HG03469 (cell line): Measurements from ENCODE around the gene TENM3.

Experiments
- ATAC-seq: cut with Tn5 transposase; IDR thresholded peaks from one replicate; pipeline ENCODE4 v1.9.1; 2021; ENCODE audit warnings: mild to moderate bottlenecking, moderate library complexity, moderate number of reproducible peaks; ENCODE audit not compliant: unreplicated experiment

The TENM3 gene

GRCh38 chr4:182705389-182705788, 462.2 kb downstream of the TENM3 start:
- no peak for ATAC-seq

DNA sequence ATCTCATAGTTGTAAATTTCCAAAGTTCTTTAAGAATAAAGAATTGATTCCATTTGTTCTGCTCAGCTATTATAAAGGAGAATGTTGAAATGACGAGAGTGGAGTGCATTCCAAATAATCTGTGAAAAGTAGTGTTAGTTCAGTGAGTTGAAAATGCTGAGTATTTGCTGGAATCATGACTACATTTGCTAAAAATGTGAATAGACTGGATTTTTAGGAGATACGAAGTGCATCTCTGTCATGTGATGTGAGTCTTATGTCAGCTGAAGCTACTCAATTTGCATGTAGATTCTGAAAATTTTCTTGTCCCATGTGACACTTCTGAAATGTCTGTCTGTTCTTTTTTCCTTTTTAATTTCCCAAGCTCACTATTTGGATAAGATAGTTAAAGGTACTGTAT, 468.0 kb downstream of the TENM3 start:
- ATAC-seq: no peak

DNA sequence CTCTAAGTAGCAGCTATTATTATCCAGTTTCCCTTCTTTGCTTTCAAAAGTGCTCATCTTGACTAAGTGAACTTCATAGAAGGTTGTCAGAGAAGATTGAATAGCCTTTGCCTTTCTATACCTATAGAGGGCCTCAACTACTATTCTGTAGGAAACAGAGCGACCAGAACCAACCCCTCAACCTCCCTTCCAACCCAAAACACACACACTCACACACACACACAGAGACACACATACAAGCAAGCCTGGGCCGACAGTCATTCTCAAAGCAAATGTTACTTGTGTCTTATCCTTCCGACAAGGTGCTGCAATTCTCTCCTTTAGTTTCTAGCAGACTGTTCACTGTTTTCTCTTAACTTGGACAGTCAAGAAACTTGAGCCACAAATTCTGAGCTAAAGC, 472.3 kb downstream of the TENM3 start:
- ATAC-seq: no peak

DNA sequence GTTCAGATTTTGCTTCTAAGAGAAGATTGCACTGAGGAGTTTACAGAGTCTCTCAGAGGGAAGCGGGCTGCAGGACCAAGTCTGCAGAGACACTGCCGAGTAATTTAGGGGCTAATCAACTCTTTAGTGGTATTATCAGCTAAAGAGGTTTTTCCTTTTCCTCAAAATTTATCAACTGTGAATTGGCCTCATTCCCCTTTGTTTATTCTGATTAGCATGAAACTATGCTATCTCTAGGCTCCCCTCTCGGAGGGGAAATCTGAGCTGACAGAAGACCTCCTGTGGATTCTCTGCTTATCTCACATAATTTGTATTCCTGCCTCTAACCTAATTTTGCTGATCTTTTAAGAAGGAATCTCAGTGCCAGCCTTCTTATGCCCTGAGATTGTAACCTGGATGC, 473.0 kb downstream of the TENM3 start:
- no peak for ATAC-seq

DNA sequence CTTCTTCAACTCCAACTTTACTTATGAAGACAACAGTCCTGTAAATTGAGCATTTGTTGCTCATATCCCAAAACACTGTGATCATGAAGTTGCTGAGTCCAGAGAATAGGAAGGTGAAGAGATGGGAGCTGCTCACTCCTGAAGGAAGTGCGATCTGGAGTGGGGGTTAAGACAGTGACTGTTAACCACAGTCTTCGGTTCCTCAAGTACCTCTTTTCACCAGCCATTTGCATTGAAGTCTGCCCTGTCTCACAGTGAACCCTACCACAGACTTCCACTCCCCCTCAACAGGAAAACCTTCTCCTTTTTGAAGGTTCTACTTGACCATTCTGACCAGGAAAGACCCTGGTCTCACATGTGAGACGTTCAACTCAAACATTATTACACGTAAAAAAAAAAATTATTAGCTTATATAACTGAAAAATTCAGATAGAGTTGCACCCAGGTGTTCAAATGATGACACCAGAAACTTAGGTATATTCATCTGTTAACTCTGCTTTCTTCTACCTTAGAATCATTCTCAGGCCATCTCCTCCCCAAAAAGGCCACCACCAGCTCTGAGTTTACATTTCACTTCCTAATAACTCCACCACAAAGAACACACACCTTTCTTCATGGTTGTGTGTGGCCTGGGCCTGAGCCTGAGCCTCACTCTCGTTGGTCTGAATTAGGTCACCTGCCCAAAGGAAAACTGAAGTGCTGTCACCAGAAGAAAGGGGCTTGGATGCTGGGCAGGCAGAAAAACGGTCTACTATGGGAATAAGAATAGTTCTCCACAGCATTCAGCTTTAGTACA, 474.8 kb downstream of the TENM3 start:
- peak; percentile 56 for ATAC-seq

DNA sequence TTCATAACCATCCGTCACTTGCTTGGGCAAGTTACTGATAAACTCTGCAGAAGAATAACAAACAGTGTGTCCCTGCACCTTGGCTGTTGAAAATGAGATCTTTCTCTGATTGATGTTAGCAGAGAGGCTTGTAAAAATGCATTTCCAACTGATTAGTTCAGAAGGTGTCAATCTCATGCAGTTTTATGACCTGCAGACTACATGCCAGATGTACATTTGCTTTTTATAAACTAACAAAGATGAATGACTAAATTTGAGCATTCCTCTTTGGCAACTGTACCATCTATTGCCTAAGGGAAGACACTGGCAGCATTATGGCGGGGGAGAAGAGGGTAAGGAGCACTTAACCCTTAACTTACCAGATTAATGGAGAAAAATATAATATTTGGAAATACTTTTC, 481.2 kb downstream of the TENM3 start:
- ATAC-seq: no peak

DNA sequence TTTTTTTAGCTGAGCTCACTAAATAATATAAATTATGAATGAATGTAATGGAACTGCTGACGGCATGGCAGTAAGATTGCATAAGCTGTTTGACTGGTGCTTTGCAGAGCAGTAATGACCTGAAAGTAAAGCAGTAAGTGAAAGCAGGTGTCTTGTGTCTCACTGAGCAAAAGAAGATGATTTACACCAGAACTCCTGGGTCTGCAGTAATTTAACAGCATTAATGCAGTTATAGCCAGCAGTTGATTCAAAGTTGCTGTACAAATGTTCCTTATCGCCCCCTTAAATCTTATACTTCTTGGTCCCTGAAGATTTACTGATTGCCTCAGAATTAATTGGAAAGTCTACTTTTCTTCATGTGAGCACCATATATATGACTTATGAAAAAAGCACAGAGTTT, 486.3 kb downstream of the TENM3 start:
- no peak for ATAC-seq

- ATAC-seq: no peak
These were observed 487.6 kb downstream of the TENM3 start for GRCh38 chr4:182730791-182731190.

- no peak for ATAC-seq
These were observed 493.0 kb downstream of the TENM3 start for GRCh38 chr4:182736207-182736606.

DNA sequence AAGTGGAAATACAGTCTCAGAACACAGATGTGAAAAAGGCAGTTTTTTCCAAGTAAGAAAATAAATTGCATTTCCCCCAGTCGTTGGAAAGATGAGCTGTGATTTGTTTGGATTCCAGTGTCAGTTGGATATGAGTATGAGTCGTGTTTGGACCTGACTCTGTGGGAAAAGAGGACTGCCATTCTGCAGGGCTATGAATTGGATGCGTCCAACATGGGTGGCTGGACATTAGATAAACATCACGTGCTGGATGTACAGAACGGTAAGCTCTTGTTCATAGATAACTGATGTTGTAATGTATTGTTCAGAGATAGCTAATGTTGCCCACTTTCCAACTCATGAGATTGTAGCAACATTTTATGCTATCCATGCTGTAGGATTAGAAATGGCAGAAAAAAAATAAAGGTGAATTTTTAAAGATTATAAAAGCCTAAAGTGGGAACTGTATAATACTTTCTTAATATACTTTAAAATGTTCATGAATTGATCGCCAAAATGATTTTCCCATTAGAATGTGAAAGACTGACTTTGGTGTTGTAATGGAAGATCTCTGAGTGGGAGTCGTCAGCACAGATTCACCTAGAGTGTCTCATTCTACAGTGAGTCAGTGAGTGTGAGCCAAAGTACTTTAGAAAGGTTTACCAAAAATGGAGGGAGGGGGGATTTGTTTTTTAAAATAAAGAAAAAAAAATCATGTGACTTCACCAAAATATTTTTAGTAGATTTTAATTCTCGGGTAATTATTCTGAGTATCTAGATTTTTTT, 495.3 kb downstream of the TENM3 start:
- ATAC-seq: no peak

DNA sequence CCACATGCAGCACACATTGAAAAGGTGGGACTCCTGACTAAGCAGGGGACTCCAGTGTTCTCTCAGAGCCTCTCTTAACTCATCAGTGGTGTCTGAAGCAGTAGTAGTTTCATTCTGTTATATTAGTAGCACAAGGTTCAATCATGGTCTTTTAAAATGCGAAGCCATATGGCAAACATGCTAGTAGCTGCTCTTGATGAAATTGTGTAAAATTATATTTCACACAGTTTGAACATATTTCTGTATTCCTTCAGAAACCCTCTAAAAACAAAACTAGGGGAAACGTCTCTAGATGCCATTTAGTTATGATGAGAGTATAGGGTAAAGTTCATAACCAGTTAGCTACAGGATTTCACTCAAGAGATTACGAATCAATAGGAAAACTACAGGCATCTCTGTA, 497.1 kb downstream of the TENM3 start:
- ATAC-seq: no peak

- ATAC-seq: no peak
These were observed 497.9 kb downstream of the TENM3 start for GRCh38 chr4:182741054-182741453.

DNA sequence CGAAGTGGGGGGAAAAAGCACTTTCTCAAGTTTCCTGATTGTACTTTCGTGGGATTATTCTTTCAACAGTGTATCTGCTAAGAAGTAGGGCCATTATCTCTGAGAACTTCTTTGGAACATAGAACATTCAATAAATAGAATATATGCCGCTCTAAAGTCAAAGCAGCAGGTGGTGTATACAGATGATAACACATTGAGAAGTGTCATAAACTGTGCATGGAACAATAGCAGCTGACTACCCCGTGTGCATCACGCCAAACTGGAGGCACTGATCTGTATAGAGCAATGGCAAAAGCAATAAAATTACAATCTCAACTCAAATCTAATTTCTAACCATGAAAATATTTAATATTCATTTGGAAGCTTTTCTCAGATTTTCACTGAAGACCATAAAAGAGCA, 498.7 kb downstream of the TENM3 start:
- no peak for ATAC-seq

DNA sequence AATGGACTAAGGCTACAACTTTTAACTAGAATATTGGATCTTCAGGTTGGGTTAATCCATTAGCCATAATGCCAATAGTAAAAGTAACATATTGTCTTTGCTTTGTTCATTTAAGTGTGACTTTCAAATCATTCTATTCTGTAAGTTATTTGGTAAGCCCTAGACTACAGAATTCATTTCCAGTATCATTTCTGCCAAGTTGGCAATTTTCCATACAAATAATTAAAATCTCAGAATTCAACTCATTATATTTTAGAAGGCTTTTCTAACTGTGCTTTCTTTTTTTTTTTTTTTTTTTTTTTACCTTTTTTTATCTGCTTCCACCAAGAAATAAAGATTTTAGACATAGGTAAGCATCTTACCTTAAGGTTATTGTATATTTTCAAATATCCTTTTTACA, 500.6 kb downstream of the TENM3 start:
- no peak for ATAC-seq

- no peak for ATAC-seq
These were observed 502.0 kb downstream of the TENM3 start for GRCh38 chr4:182745237-182745636.

- no peak for ATAC-seq
These were observed 503.7 kb downstream of the TENM3 start for GRCh38 chr4:182746876-182747275.

DNA sequence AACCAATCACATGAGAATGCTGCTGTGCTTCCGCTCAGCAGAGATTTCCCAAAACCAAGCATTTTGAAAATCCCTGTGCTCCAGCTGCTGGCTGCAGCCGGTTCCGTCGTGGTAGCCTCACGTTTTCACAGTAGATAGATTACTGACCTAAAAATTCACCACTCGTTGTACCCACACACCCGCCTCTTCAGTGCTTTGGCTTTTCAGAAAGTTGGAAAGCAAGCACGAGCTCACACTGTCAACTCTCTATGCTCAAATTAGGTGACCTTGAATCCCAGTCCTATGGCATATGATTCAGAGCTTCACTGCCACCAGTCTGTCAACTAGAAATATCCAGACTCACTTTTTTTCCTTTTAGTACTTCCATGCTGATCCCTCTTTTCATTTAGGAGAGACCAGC, 505.1 kb downstream of the TENM3 start:
- no peak for ATAC-seq

DNA sequence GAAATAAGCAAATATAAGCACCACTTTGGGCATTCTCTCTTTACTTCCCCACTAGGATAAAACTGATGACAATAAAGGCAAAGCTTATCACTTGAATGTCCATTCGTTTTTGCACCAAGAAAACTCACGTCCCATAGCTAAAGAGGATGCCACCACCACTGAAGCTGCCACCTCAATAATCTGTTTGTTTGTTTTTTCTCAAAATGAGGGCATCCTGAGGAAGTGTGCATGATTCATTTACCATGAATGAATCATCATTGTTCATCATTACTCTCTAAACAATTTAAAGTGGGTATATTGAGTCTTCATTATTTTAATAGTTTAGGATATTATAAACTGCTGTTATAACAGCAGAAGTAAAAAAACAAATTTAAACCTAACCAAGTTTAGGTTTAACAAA, 505.7 kb downstream of the TENM3 start:
- no peak for ATAC-seq

DNA sequence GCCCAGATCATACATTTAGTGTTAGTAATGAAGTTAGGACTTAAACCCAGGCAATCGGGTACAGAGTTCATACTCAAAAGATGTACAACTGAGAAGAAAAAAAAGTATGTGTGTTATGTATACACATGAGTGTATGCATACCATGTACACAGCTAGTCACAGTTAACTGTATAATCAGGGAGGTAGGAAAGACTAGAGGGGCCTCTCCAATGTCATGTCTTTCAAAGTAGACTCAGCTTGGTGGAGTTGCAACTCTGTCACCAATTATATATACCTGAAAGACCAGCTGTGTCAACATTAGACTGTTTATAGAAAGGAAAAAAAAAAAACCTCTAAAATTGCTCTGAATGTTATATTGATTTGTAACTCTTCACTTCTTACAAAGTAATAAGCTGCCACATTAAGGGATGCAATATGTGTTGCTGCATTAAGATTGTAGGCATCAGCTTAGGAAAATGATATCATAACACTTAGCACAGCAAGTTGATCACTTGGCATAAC, 506.5 kb downstream of the TENM3 start:
- no peak for ATAC-seq

DNA sequence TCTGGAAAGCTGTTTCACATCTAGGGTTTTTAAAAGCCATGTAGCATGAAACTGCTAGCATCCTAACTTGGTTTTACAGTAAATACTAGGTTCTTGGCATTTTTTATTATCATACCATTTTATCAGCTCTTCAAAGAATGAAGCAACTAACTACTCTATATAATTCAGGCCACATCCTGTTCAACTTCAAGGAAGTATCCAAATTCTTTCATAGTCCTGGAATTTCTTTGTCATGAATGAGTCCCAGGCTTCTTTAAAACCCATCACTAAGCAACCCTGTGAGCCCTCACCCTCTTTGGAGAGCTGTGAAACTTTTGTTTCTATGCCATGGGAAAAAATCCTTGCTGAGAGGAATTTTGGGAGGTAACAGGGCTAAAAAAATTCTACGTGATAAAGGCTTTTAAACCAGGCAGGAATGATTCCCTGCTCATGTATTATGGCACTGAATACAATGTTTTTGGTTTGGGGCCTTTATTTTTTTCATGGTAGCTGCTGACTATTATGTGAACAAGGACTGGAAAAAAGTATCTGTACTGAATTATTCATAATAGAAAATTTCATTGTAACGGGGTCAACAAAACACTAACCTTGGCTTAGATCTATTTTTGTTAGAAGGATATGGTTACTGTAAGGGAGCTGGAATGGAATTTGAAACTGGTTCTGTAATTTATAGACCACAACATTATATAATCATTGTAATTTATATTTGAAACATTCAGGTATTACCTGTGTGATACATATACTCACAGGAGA, 509.1 kb downstream of the TENM3 start:
- no peak for ATAC-seq

GRCh38 chr4:182754895-182755294, 511.7 kb downstream of the TENM3 start:
- no peak for ATAC-seq
